Glutamatergic neuron (in vitro differentiated cells): Measurements from ENCODE around the gene ATF7. TPM values are rescaled to one million over a fixed set of nuclear protein-coding genes. Genes with fewer than 3 reads are reported as not detected.
A peak's percentile ranks its signal among the peaks of the same experiment; 100 is the strongest.
"Not testable (repeated sequence)": the region's sequence is repeated elsewhere in the genome, so short reads cannot be mapped to it uniquely, and the experiment has no call there.

Source experiments
- DNase-seq: peaks from one replicate; pipeline ENCODE4 v3.0.0; 2022
- H3K27ac Mint-ChIP-seq: one replicate; pipeline ENCODE4 v1.8.0; 2020; ENCODE audit warnings: mild to moderate bottlenecking, mixed read lengths, inconsistent platforms; ENCODE audit not compliant: unreplicated experiment
- H3K27me3 Mint-ChIP-seq: one replicate; pipeline ENCODE4 v1.8.0; 2020; ENCODE audit warnings: mild to moderate bottlenecking, moderate library complexity, mixed read lengths, inconsistent platforms; ENCODE audit not compliant: unreplicated experiment
- H3K36me3 Mint-ChIP-seq: one replicate; pipeline ENCODE4 v1.8.0; 2020; ENCODE audit warnings: mild to moderate bottlenecking, mixed read lengths, inconsistent platforms; ENCODE audit not compliant: unreplicated experiment
- H3K4me1 Mint-ChIP-seq: one replicate; pipeline ENCODE4 v1.8.0; 2020; ENCODE audit warnings: mild to moderate bottlenecking, low read depth, mixed read lengths, inconsistent platforms; ENCODE audit not compliant: unreplicated experiment
- H3K4me3 Mint-ChIP-seq: one replicate; pipeline ENCODE4 v1.8.0; 2020; ENCODE audit warnings: mild to moderate bottlenecking, mixed read lengths, inconsistent platforms; ENCODE audit not compliant: unreplicated experiment
- H3K9me3 Mint-ChIP-seq: one replicate; pipeline ENCODE4 v1.8.0; 2020; ENCODE audit warnings: mild to moderate bottlenecking, moderate library complexity, mixed read lengths, inconsistent platforms; ENCODE audit not compliant: unreplicated experiment
- CTCF ChIP-seq: fragments of 200-600 bp; sonication (generic); IDR thresholded peaks from one replicate; pipeline ENCODE4 v1.5.0; 2021; ENCODE audit not compliant: partially characterized antibody, unreplicated experiment
- total RNA-seq: library from RNA; stranded (reverse); fragmentation: NEBNext Ultra II Directional; extraction: Animal tissue kit (Norgen Biotek cat#: 25700); gene quantifications from one replicate; pipeline ENCODE4 v1.2.1, GENCODE V29; 2021; ENCODE audit not compliant: unreplicated experiment

The ATF7 gene
- total RNA-seq, 1 donor from 2014 or later, result 36.0 TPM

GRCh38 chr12:53483979-53484377 is 142.2 kb downstream of the ATF7 start:
- Mint-ChIP-seq H3K27ac (no peak overlapping the region), H3K36me3 (peaks cover 4% of the 10 kb centered on the region), H3K9me3 (peaks cover 11% of the 10 kb centered on the region), H3K4me1 (no peaks in the 10 kb centered on the region), H3K27me3 (peaks cover 7% of the 10 kb centered on the region), H3K4me3 (no peak overlapping the region)
- TF ChIP-seq CTCF, result no peak
- no peak for DNase-seq

- peaks cover 11% of the 10 kb centered on the region for H3K9me3 Mint-ChIP-seq
- DNase-seq, result no peak
- H3K27me3 Mint-ChIP-seq, result peaks cover 7% of the 10 kb centered on the region
- TF ChIP-seq CTCF, result no peak
- H3K36me3 Mint-ChIP-seq, result peaks cover 4% of the 10 kb centered on the region
- no peaks in the 10 kb centered on the region for H3K4me1 Mint-ChIP-seq
- H3K27ac Mint-ChIP-seq, result peak overlapping the region; percentile 60
- H3K4me3 Mint-ChIP-seq, result no peak overlapping the region
Measured at GRCh38 chr12:53483225-53483978, 142.8 kb downstream of the ATF7 start.

GRCh38 chr12:53482626-53483168 is 143.5 kb downstream of the ATF7 start:
- no peaks in the 10 kb centered on the region for H3K4me1 Mint-ChIP-seq
- DNase-seq, result no peak
- peaks cover 11% of the 10 kb centered on the region for H3K9me3 Mint-ChIP-seq
- no peak overlapping the region for H3K4me3 Mint-ChIP-seq
- no peak overlapping the region for H3K27ac Mint-ChIP-seq
- H3K36me3 Mint-ChIP-seq, result peaks cover 4% of the 10 kb centered on the region
- TF ChIP-seq CTCF, result no peak
- H3K27me3 Mint-ChIP-seq, result peaks cover 7% of the 10 kb centered on the region

- peaks cover 11% of the 10 kb centered on the region for H3K9me3 Mint-ChIP-seq
- H3K27me3 Mint-ChIP-seq, result peaks cover 7% of the 10 kb centered on the region
- H3K4me1 Mint-ChIP-seq, result peaks cover 2% of the 10 kb centered on the region
- no peak overlapping the region for H3K4me3 Mint-ChIP-seq
- DNase-seq, result no peak
- peak overlapping the region; percentile 62 for H3K27ac Mint-ChIP-seq
- peak; percentile 44 for TF ChIP-seq CTCF
- peaks cover 4% of the 10 kb centered on the region for H3K36me3 Mint-ChIP-seq
Measured at GRCh38 chr12:53481939-53482586, 144.1 kb downstream of the ATF7 start.

GRCh38 chr12:53481458-53481857 is 144.7 kb downstream of the ATF7 start:
- not testable (repeated sequence) for H3K36me3 Mint-ChIP-seq, H3K4me1 Mint-ChIP-seq, DNase-seq, H3K4me3 Mint-ChIP-seq, H3K27me3 Mint-ChIP-seq
- H3K27ac Mint-ChIP-seq, result peak overlapping the region; percentile 62
- peaks cover 11% of the 10 kb centered on the region for H3K9me3 Mint-ChIP-seq
